IMR-90 (cell line): ENCODE measurements around the gene LDB2. TPM values are rescaled to one million over a fixed set of nuclear protein-coding genes. Genes with fewer than 3 reads are reported as not detected.

ENCODE experiments used
- ATAC-seq: fragments of 200-7000 bp; cut with Tn5 transposase; 2 replicates; pipeline ENCODE4 v1.9.1; 2020; ENCODE audit warnings: low read depth, mild to moderate bottlenecking, moderate library complexity
- BruUV-seq: library from RNA; stranded (reverse); fragments of 400-500 nt; replicated peaks from 2 replicates; lab custom pipeline; 2021; lab: Mats Ljungman, UMichigan
- CTCF ChIA-PET: fragments of 300-600 bp; formaldehyde crosslinking; extraction: SDS; loops from one replicate; lab custom pipeline; 2021; ENCODE audit warnings: antibody characterized with exemption; lab: Yijun Ruan, JAX
- POLR2A ChIA-PET: fragments of 300-600 bp; sonication (Branson Sonifier 250); formaldehyde crosslinking; loops from one replicate; lab custom pipeline; 2022; ENCODE audit warnings: antibody characterized with exemption; ENCODE audit not compliant: unreplicated experiment; lab: Charles Lee
- DNase-seq: peaks from one replicate; pipeline ENCODE4 v3.0.0; 2013
- H2AFZ ChIP-seq: replicated peaks from 2 replicates; pipeline ENCODE3; 2013; ENCODE audit warnings: low read length, mild to moderate bottlenecking; ENCODE audit not compliant: poor library complexity
- H2AK5ac ChIP-seq: 2 replicates; pipeline ENCODE4 v1.6.1; 2013; ENCODE audit warnings: low read depth, low read length, inconsistent platforms
- H2AK9ac ChIP-seq: replicated peaks from 2 replicates; pipeline ENCODE3; 2013; ENCODE audit warnings: mild to moderate bottlenecking, low read depth, low read length, moderate library complexity; ENCODE audit not compliant: poor library complexity
- H2BK120ac ChIP-seq: 2 replicates; pipeline ENCODE4 v1.6.1; 2013; ENCODE audit warnings: low read depth, low read length, inconsistent platforms
- H2BK15ac ChIP-seq: 3 replicates; pipeline ENCODE4 v1.6.1; 2013; ENCODE audit warnings: low read depth, low read length, inconsistent platforms
- H2BK20ac ChIP-seq: 2 replicates; pipeline ENCODE4 v1.6.1; 2013; ENCODE audit warnings: low read depth, mild to moderate bottlenecking, inconsistent platforms, low read length, moderate library complexity
- H2BK5ac ChIP-seq: 2 replicates; pipeline ENCODE4 v1.6.1; 2013; ENCODE audit warnings: mild to moderate bottlenecking, low read depth, low read length, inconsistent platforms; ENCODE audit not compliant: poor library complexity, severe bottlenecking
- H3K14ac ChIP-seq: replicated peaks from 2 replicates; pipeline ENCODE4 v1.6.1; 2013; ENCODE audit warnings: low read depth, low read length, inconsistent platforms
- H3K18ac ChIP-seq: 2 replicates; pipeline ENCODE4 v1.6.1; 2013; ENCODE audit warnings: low read depth, low read length, control low read depth
- H3K23ac ChIP-seq: 2 replicates; pipeline ENCODE4 v1.6.1; 2013; ENCODE audit warnings: low read depth, low read length, inconsistent platforms
- H3K27ac ChIP-seq: 2 replicates; pipeline ENCODE4 v1.5.1; 2013; ENCODE audit warnings: mild to moderate bottlenecking, control low read depth, low read length; ENCODE audit not compliant: insufficient read depth
- H3K27me3 ChIP-seq: 2 replicates; pipeline ENCODE4 v1.6.1; 2013; ENCODE audit warnings: low read length; ENCODE audit not compliant: control insufficient read depth, insufficient read depth
- H3K36me3 ChIP-seq: 2 replicates; pipeline ENCODE4 v1.6.1; 2013; ENCODE audit warnings: low read length, mixed read lengths; ENCODE audit not compliant: control insufficient read depth, insufficient read depth
- H3K4ac ChIP-seq: 2 replicates; pipeline ENCODE4 v1.6.1; 2013; ENCODE audit warnings: low read depth, low read length, inconsistent platforms
- H3K4me1 ChIP-seq: 2 replicates; pipeline ENCODE4 v1.6.1; 2013; ENCODE audit warnings: low read length, mixed read lengths; ENCODE audit not compliant: control insufficient read depth, insufficient read depth
- H3K4me2 ChIP-seq: 2 replicates; pipeline ENCODE4 v1.6.1; 2013; ENCODE audit warnings: low read depth, mild to moderate bottlenecking, control low read depth, low read length, moderate library complexity
- H3K4me3 ChIP-seq: 2 replicates; pipeline ENCODE4 v1.5.1; 2013; ENCODE audit warnings: low read depth, mild to moderate bottlenecking, control low read depth, low read length, moderate library complexity; ENCODE audit not compliant: insufficient read depth
- H3K56ac ChIP-seq: 2 replicates; pipeline ENCODE4 v1.6.1; 2013; ENCODE audit warnings: low read length, inconsistent platforms; ENCODE audit not compliant: insufficient read depth; ENCODE audit errors: extremely low read depth
- H3K79me1 ChIP-seq, 2 experiments: 2 replicates each; pipeline ENCODE4 v1.6.1; 2013; ENCODE audit warnings: low read length in 2 of 2, inconsistent platforms in 1 of 2, low read depth in 1 of 2
- H3K9ac ChIP-seq: 2 replicates; pipeline ENCODE4 v1.6.1; 2013; ENCODE audit warnings: low read depth, low read length, control low read depth
- H3K9me1 ChIP-seq: 2 replicates; pipeline ENCODE4 v1.6.1; 2013; ENCODE audit warnings: low read length, inconsistent platforms; ENCODE audit not compliant: insufficient read depth
- H3K9me3 ChIP-seq: 2 replicates; pipeline ENCODE4 v1.6.1; 2013; ENCODE audit warnings: low read length; ENCODE audit not compliant: control insufficient read depth, insufficient read depth
- H4K20me1 ChIP-seq: 2 replicates; pipeline ENCODE4 v1.6.1; 2013; ENCODE audit warnings: low read length, inconsistent platforms; ENCODE audit not compliant: insufficient read depth
- H4K5ac ChIP-seq: 2 replicates; pipeline ENCODE4 v1.6.1; 2013; ENCODE audit warnings: mild to moderate bottlenecking, low read depth, low read length, control low read depth
- H4K8ac ChIP-seq, 2 experiments: 2 replicates each; pipeline ENCODE4 v1.6.1; 2013; ENCODE audit warnings: low read depth in 2 of 2, low read length in 2 of 2, control low read depth in 1 of 2, inconsistent platforms in 1 of 2
- H4K91ac ChIP-seq: 2 replicates; pipeline ENCODE4 v1.6.1; 2013; ENCODE audit warnings: low read depth, low read length, inconsistent platforms; ENCODE audit not compliant: insufficient read depth
- BHLHE40 ChIP-seq: fragments of 150-350 bp; IDR thresholded peaks from 2 replicates; pipeline ENCODE4 v1.6.1; 2016; ENCODE audit warnings: mild to moderate bottlenecking, low read depth, low read length
- CEBPB ChIP-seq: IDR thresholded peaks from 2 replicates; pipeline ENCODE4 v1.6.1; 2012; ENCODE audit warnings: low read depth, low read length, improper control_type of control experiment
- CHD1 ChIP-seq: IDR thresholded peaks from 2 replicates; pipeline ENCODE4 v1.6.1; 2012; ENCODE audit warnings: low read depth, low read length, improper control_type of control experiment
- FOS ChIP-seq: fragments of 150-350 bp; IDR thresholded peaks from 2 replicates; pipeline ENCODE4 v1.6.1; 2016; ENCODE audit warnings: low read depth, low read length
- MAFK ChIP-seq: IDR thresholded peaks from 2 replicates; pipeline ENCODE4 v1.6.1; 2012; ENCODE audit warnings: low read depth, low read length, improper control_type of control experiment
- MAZ ChIP-seq: IDR thresholded peaks from 2 replicates; pipeline ENCODE4 v1.6.1; 2012; ENCODE audit warnings: low read depth, mild to moderate bottlenecking, low read length, improper control_type of control experiment, moderate library complexity, borderline replicate concordance
- MXI1 ChIP-seq: IDR thresholded peaks from 2 replicates; pipeline ENCODE4 v1.6.1; 2012; ENCODE audit warnings: low read depth, mild to moderate bottlenecking, low read length, moderate library complexity, borderline replicate concordance
- NFE2L2 ChIP-seq: fragments of 150-350 bp; IDR thresholded peaks from 2 replicates; pipeline ENCODE4 v1.6.1; 2016; ENCODE audit warnings: low read depth, mild to moderate bottlenecking, low read length
- POLR2A ChIP-seq: IDR thresholded peaks from 2 replicates; pipeline ENCODE4 v1.6.1; 2012; ENCODE audit warnings: mild to moderate bottlenecking, low read depth, low read length
- RAD21 ChIP-seq: IDR thresholded peaks from 2 replicates; pipeline ENCODE4 v1.6.1; 2012; ENCODE audit warnings: low read length, improper control_type of control experiment
- RCOR1 ChIP-seq: IDR thresholded peaks from 2 replicates; pipeline ENCODE4 v1.6.1; 2012; ENCODE audit warnings: mild to moderate bottlenecking, low read length, improper control_type of control experiment; ENCODE audit not compliant: insufficient replicate concordance
- RFX5 ChIP-seq: IDR thresholded peaks from 2 replicates; pipeline ENCODE4 v1.8.0; 2012; ENCODE audit warnings: low read depth, mild to moderate bottlenecking, low read length, moderate library complexity
- SMC3 ChIP-seq: fragments of 150-350 bp; IDR thresholded peaks from 2 replicates; pipeline ENCODE4 v1.6.1; 2016; ENCODE audit warnings: low read depth, mild to moderate bottlenecking, antibody characterized with exemption, low read length, moderate library complexity
- WGBS, 2 experiments: methylation state at CpG; one replicate each; pipeline versions ENCODE4 v1.1.5 to v1.1.7; 2013; ENCODE audit warnings: missing lambda C conversion rate in 2 of 2; ENCODE audit not compliant: insufficient read length in 1 of 2; ENCODE audit errors: extremely low coverage in 2 of 2; 5-methylcytosine and 5-hydroxymethylcytosine counted together
- dilution Hi-C: fragments of 300-500 bp; cut with HindIII; formaldehyde crosslinking; loops from one replicate; pipeline ENCODE4 v1.14.3; 2018; ENCODE audit warnings: low sequenced_read_pairs; ENCODE audit not compliant: unreplicated experiment
- in situ Hi-C: fragments of 300-500 bp; cut with MboI; formaldehyde crosslinking; loops from 3 replicates; pipeline ENCODE4 v1.14.3; 2019; ENCODE audit warnings: low sequenced_read_pairs, inconsistent platforms, mixed read lengths
- intact Hi-C: fragments of 100-400 bp; cut with micrococcal nuclease; formaldehyde crosslinking; loops from 2 replicates; pipeline ENCODE4 v1.10.0; 2022
- polyA plus RNA-seq, 3 experiments: library from polyadenylated mRNA; depleted of rRNA; stranded (reverse); fragments of >200 nt; gene quantifications; 2 replicates each; pipeline ENCODE4 v1.2.3, GENCODE V29; 2012; ENCODE audit warnings: low replicate concordance in 1 of 3
- total RNA-seq: library from RNA; depleted of rRNA; stranded (reverse); fragments of >200 nt; gene quantifications from 2 replicates; pipeline ENCODE4 v1.2.3, GENCODE V29; 2012
- TF ChIP-seq, protein P1 (sequence below): fragments of 150-350 bp; IDR thresholded peaks from 2 replicates; pipeline ENCODE4 v1.6.1; 2017; ENCODE audit warnings: mild to moderate bottlenecking, antibody characterized with exemption, low read length, low read depth
- TF ChIP-seq, protein P2 (sequence below): conservative IDR thresholded peaks from 2 replicates; pipeline ENCODE4 v1.5.1; 2012; ENCODE audit warnings: mild to moderate bottlenecking, low read depth, low read length, improper control_type of control experiment
- TF ChIP-seq, protein P3 (sequence below): fragments of 150-350 bp; IDR thresholded peaks from 2 replicates; pipeline ENCODE4 v1.6.1; 2016; ENCODE audit warnings: low read depth, mild to moderate bottlenecking, low read length, moderate library complexity, borderline replicate concordance

LDB2 gene
- total and polyA plus RNA-seq, 2 of the 4 experiments (the other 2 are of a cell fraction) = 67.9 to 116 TPM

DNA sequence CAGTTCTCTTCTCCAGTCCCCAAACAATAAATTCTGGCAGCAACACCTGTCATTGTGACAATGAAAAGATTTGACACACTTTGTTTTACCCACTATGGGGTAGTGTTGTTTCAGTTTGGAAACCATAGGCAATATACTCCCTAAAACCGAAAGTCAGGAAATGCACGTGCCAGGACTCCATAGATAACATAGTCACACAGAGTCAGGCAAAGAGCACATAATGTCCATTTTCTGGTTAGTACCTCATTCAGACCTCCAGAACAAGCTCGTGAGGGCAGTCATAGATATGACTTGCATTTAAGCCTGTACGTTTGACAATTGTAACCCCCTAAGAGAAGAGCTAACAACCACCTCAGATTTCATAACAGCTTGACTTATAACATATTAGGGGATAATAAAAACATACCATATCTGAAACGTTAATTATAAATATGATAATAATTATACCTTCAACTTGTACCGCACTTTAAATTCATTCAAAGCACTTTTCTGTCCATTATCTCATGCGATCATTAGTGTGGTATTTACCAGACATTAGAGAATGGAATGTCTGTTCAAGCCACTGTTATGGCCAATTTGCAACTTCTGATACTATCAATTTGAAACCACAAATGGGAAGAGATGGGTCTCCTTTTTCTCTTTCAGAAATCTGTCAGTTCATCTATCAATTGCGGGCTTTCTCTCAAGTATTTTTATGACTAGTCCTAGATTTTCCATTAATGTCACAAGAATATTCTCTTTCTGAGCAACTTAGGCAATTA lies 147.4 kb downstream of the LDB2 start:
- Histone ChIP-seq H3K9me3 (no peaks in the 10 kb centered on the region), H2AFZ (no peak overlapping the region), H4K8ac (no peak overlapping the region), H2BK15ac (no peak overlapping the region), H4K91ac (no peak overlapping the region), H3K9me1 (no peaks in the 10 kb centered on the region), H3K9ac (no peak overlapping the region), H2BK120ac (no peak overlapping the region), H2BK5ac (no peak overlapping the region), H3K4me2 (no peak overlapping the region), H3K18ac (no peak overlapping the region), H3K36me3 (peaks cover 3% of the 10 kb centered on the region; the same call in 1 of the 2 replicates), H3K4ac (no peak overlapping the region), H3K4me3 (no peak overlapping the region), H2AK9ac (no peak overlapping the region), H3K56ac (no peak overlapping the region; the same call in 1 of the 2 replicates), H3K14ac (no peak overlapping the region), H3K27me3 (no peaks in the 10 kb centered on the region), H2AK5ac (no peak overlapping the region), H4K5ac (no peak overlapping the region), H3K23ac (no peak overlapping the region), H3K79me1 (no peaks in the 10 kb centered on the region), H3K27ac (no peak overlapping the region), H2BK20ac (no peak overlapping the region), H4K20me1 (no peaks in the 10 kb centered on the region), H3K4me1 (no peaks in the 10 kb centered on the region)
- ChIA-PET POLR2A (no interaction called here), CTCF (no interaction called here)
- dilution Hi-C loops = no loop called here
- ATAC-seq (no peak), DNase-seq (no peak)
- in situ Hi-C loops = no loop called here
- intact Hi-C loops = loop anchor here (10.0 kb wide), 1 partner anchor 236 kb away; no protein-coding TSS in a partner anchor
- TF ChIP-seq RCOR1 (no peak), CEBPB (no peak), FOS (no peak), MAZ (no peak), POLR2A (no peak), MAFK (no peak), BHLHE40 (no peak), CHD1 (no peak), MXI1 (no peak), RFX5 (no peak), NFE2L2 (no peak), SMC3 (no peak), RAD21 (no peak)
- TF ChIP-seq, protein P1, sequence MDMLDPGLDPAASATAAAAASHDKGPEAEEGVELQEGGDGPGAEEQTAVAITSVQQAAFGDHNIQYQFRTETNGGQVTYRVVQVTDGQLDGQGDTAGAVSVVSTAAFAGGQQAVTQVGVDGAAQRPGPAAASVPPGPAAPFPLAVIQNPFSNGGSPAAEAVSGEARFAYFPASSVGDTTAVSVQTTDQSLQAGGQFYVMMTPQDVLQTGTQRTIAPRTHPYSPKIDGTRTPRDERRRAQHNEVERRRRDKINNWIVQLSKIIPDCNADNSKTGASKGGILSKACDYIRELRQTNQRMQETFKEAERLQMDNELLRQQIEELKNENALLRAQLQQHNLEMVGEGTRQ = no peak
- TF ChIP-seq, protein P2, sequence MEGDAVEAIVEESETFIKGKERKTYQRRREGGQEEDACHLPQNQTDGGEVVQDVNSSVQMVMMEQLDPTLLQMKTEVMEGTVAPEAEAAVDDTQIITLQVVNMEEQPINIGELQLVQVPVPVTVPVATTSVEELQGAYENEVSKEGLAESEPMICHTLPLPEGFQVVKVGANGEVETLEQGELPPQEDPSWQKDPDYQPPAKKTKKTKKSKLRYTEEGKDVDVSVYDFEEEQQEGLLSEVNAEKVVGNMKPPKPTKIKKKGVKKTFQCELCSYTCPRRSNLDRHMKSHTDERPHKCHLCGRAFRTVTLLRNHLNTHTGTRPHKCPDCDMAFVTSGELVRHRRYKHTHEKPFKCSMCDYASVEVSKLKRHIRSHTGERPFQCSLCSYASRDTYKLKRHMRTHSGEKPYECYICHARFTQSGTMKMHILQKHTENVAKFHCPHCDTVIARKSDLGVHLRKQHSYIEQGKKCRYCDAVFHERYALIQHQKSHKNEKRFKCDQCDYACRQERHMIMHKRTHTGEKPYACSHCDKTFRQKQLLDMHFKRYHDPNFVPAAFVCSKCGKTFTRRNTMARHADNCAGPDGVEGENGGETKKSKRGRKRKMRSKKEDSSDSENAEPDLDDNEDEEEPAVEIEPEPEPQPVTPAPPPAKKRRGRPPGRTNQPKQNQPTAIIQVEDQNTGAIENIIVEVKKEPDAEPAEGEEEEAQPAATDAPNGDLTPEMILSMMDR = no peak
- TF ChIP-seq, protein P3, sequence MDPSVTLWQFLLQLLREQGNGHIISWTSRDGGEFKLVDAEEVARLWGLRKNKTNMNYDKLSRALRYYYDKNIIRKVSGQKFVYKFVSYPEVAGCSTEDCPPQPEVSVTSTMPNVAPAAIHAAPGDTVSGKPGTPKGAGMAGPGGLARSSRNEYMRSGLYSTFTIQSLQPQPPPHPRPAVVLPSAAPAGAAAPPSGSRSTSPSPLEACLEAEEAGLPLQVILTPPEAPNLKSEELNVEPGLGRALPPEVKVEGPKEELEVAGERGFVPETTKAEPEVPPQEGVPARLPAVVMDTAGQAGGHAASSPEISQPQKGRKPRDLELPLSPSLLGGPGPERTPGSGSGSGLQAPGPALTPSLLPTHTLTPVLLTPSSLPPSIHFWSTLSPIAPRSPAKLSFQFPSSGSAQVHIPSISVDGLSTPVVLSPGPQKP = no peak
- BruUV-seq = no TSS peak
- no CpG with 5 or more reads among the region's 8 CpGs for WGBS, 2 experiments
